ENCODE measurements around the gene DIS3L2.

DNA sequence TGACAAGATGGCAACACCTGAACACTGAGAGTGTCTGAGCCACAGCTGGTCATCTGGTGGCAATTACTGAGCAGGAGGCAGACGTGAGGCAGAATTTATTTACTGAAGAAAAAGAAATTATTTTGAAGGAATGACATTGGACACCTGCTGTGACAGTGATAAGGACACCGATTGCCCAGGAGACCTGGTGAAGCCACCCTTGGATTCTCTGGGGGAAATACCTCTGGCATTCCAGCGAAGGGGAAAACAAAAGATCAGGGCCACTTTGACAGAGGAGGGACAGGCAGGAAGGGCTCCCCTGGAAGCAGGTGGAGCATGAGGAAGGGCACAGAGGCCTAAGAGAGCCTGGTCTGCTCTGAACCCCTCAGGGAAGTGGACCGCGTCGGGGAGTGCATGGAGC is 331.7 kb downstream of the DIS3L2 start:
- TF ChIP-seq POLR2A (IDR thresholded peaks at IDR 0.05; ENCODE audit: low read depth, low read length) (no peak), TAF1 (IDR thresholded peaks at IDR 0.05; ENCODE audit: borderline replicate concordance, low read depth, low read length) (no peak)

Data from GM12892 (cell line).